ENCODE data around the gene FRAS1. TPM values are rescaled to one million over a fixed set of nuclear protein-coding genes. Genes with fewer than 3 reads are reported as not detected.
"Not testable (repeated sequence)": the region's sequence is repeated elsewhere in the genome, so short reads cannot be mapped to it uniquely, and the experiment has no call there.

FRAS1 gene
- total RNA-seq, 1 donor from 2014 or later, result not detected

GRCh38 chr4:78083035-78083434, 25.9 kb downstream of the FRAS1 start:
- CTCF ChIA-PET, result no interaction called here
- Mint-ChIP-seq H3K4me3 (no peak overlapping the region), H3K27me3 (peaks cover 10% of the 10 kb centered on the region), H3K27ac (no peak overlapping the region), H3K36me3 (ENCODE audit: low read depth) (no peaks in the 10 kb centered on the region), H3K4me1 (no peaks in the 10 kb centered on the region), H3K9me3 (no peaks in the 10 kb centered on the region)
- intact Hi-C loops (cut with micrococcal nuclease), result no loop called here
- DNase-seq (no peak), ATAC-seq (ENCODE audit: low read depth) (no peak)
- POLR2A ChIA-PET, result no interaction called here
- no peak for TF ChIP-seq CTCF (IDR thresholded peaks at IDR 0.05)

GRCh38 chr4:78091534-78091933, 34.4 kb downstream of the FRAS1 start:
- H3K9me3 Mint-ChIP-seq, result peaks cover 6% of the 10 kb centered on the region

GRCh38 chr4:78092350-78092749, 35.2 kb downstream of the FRAS1 start:
- intact Hi-C loops (cut with micrococcal nuclease); H3K27ac Mint-ChIP-seq; H3K4me1 Mint-ChIP-seq; ATAC-seq (ENCODE audit: low read depth); H3K4me3 Mint-ChIP-seq; H3K27me3 Mint-ChIP-seq; H3K36me3 Mint-ChIP-seq (ENCODE audit: low read depth); POLR2A ChIA-PET; DNase-seq; CTCF ChIA-PET: not testable (repeated sequence)
- H3K9me3 Mint-ChIP-seq, result peaks cover 12% of the 10 kb centered on the region

More at GRCh38 chr4:78091534-78091933, 34.4 kb downstream of the FRAS1 start:
- Mint-ChIP-seq H3K27ac (no peak overlapping the region), H3K36me3 (ENCODE audit: low read depth) (no peaks in the 10 kb centered on the region), H3K27me3 (peaks cover 5% of the 10 kb centered on the region), H3K4me3 (no peak overlapping the region), H3K4me1 (no peaks in the 10 kb centered on the region)
- ATAC-seq (ENCODE audit: low read depth) (no peak), DNase-seq (no peak)
- CTCF ChIA-PET, result no interaction called here
- intact Hi-C loops (cut with micrococcal nuclease), result no loop called here
- no peak for TF ChIP-seq CTCF (IDR thresholded peaks at IDR 0.05)
- POLR2A ChIA-PET, result interaction anchor here (0.7 kb wide), 1 partner anchor 20 kb away, joined by 7 read pairs; no protein-coding TSS in a partner anchor

GRCh38 chr4:78092850-78093249, 35.7 kb downstream of the FRAS1 start:
- ChIA-PET POLR2A (no interaction called here), CTCF (no interaction called here)
- intact Hi-C loops (cut with micrococcal nuclease), result no loop called here
- ATAC-seq (ENCODE audit: low read depth) (no peak), DNase-seq (no peak)
- Mint-ChIP-seq H3K4me1 (no peaks in the 10 kb centered on the region), H3K27me3 (peaks cover 5% of the 10 kb centered on the region), H3K9me3 (peaks cover 15% of the 10 kb centered on the region), H3K27ac (no peak overlapping the region), H3K4me3 (no peak overlapping the region), H3K36me3 (ENCODE audit: low read depth) (no peaks in the 10 kb centered on the region)
- no peak for TF ChIP-seq CTCF (IDR thresholded peaks at IDR 0.05)

- CTCF ChIA-PET, result no interaction called here
Measured at GRCh38 chr4:78095081-78095480, 38.0 kb downstream of the FRAS1 start.

More at GRCh38 chr4:78095081-78095480, 38.0 kb downstream of the FRAS1 start:
- no peak for DNase-seq
- intact Hi-C loops (cut with micrococcal nuclease), result no loop called here
- no peak overlapping the region for H3K4me3 Mint-ChIP-seq
- H3K36me3 Mint-ChIP-seq (ENCODE audit: low read depth), result no peaks in the 10 kb centered on the region
- POLR2A ChIA-PET, result no interaction called here
- ATAC-seq (ENCODE audit: low read depth), result no peak
- peaks cover 5% of the 10 kb centered on the region for H3K27me3 Mint-ChIP-seq
- TF ChIP-seq CTCF (IDR thresholded peaks at IDR 0.05), result no peak
- no peak overlapping the region for H3K27ac Mint-ChIP-seq
- H3K4me1 Mint-ChIP-seq, result no peaks in the 10 kb centered on the region
- H3K9me3 Mint-ChIP-seq, result peaks cover 15% of the 10 kb centered on the region

Measured in activated B cell treated with CpG ODN at 0.5 μM for 24 hours (primary cell).